Panc1 (cell line): ENCODE measurements around the gene KIF26A. TPM values are rescaled to one million over a fixed set of nuclear protein-coding genes. Genes with fewer than 3 reads are reported as not detected.

Experiments used
- ATAC-seq: fragments of 200-7000 bp; cut with Tn5 transposase; 2 replicates; pipeline ENCODE4 v1.9.1; 2020; ENCODE audit warnings: mild to moderate bottlenecking, moderate library complexity
- BruUV-seq: library from RNA; stranded (reverse); fragments of 400-500 nt; replicated peaks from 2 replicates; lab custom pipeline; 2021; lab: Mats Ljungman, UMichigan
- CTCF ChIA-PET: fragments of 300-600 bp; sonication (Branson Sonifier 250); formaldehyde crosslinking; loops from one replicate; lab custom pipeline; 2022; ENCODE audit warnings: antibody characterized with exemption; lab: Charles Lee
- POLR2A ChIA-PET: fragments of 300-600 bp; sonication (Branson Sonifier 250); formaldehyde crosslinking; loops from one replicate; lab custom pipeline; 2022; ENCODE audit warnings: antibody characterized with exemption; lab: Charles Lee
- DNase-seq: peaks from one replicate; pipeline ENCODE4 v3.0.0-alpha.2; 2010; ENCODE audit warnings: low read depth, low spot score
- H3K27ac ChIP-seq: 2 replicates; pipeline ENCODE4 v1.5.1; 2011; ENCODE audit warnings: mild to moderate bottlenecking, low read length, inconsistent platforms
- H3K27me3 ChIP-seq: fragments of 200-500 bp; sonication (Bioruptor generic); 2 replicates; pipeline ENCODE4 v1.6.0; 2014; ENCODE audit warnings: low read length, inconsistent platforms; ENCODE audit not compliant: control insufficient read depth, insufficient read depth
- H3K36me3 ChIP-seq: fragments of 200-500 bp; sonication (Bioruptor generic); 2 replicates; pipeline ENCODE4 v1.5.1; 2014; ENCODE audit warnings: inconsistent platforms, mild to moderate bottlenecking, low read length, moderate library complexity; ENCODE audit not compliant: control insufficient read depth, insufficient read depth
- H3K4me1 ChIP-seq: 2 replicates; pipeline ENCODE4 v1.5.1; 2011; ENCODE audit warnings: inconsistent platforms, mild to moderate bottlenecking, low read length, moderate library complexity; ENCODE audit not compliant: control insufficient read depth, insufficient read depth
- H3K4me3 ChIP-seq, 2 experiments: 2 replicates each; pipeline ENCODE4 v1.5.1; 2011 to 2012; ENCODE audit warnings: low read depth in 2 of 2, low read length in 2 of 2, mild to moderate bottlenecking in 2 of 2, inconsistent platforms in 1 of 2, moderate library complexity in 1 of 2
- H3K9me3 ChIP-seq: fragments of 200-500 bp; sonication (Bioruptor generic); 2 replicates; pipeline ENCODE4 v1.5.1; 2014; ENCODE audit warnings: low read depth, mild to moderate bottlenecking, inconsistent platforms, low read length, moderate library complexity; ENCODE audit not compliant: control insufficient read depth, insufficient read depth
- POLR2AphosphoS5 ChIP-seq: IDR thresholded peaks from 2 replicates; pipeline ENCODE4 v1.6.1; 2012; ENCODE audit warnings: mild to moderate bottlenecking, low read depth, low read length, moderate library complexity
- REST ChIP-seq, 2 experiments: IDR thresholded peaks; 2 replicates each; pipeline ENCODE4 v1.6.1; 2011 to 2012; ENCODE audit warnings: low read depth in 2 of 2, control low read depth in 1 of 2, low read length in 1 of 2, mild to moderate bottlenecking in 1 of 2, moderate library complexity in 1 of 2; ENCODE audit not compliant: insufficient read depth in 1 of 2
- SIN3A ChIP-seq: IDR thresholded peaks from 2 replicates; pipeline ENCODE4 v1.6.1; 2012; ENCODE audit warnings: low read depth, mild to moderate bottlenecking, low read length, moderate library complexity, borderline replicate concordance; ENCODE audit not compliant: insufficient read depth
- TCF7L2 ChIP-seq: IDR thresholded peaks from 2 replicates; pipeline ENCODE4 v1.6.1; 2011; ENCODE audit warnings: mild to moderate bottlenecking, low read depth, low read length, inconsistent platforms
- in situ Hi-C: cut with HindIII; loops from 2 replicates; pipeline ENCODE4 v1.10.0; 2016; ENCODE audit warnings: low sequenced_read_pairs, low pct_unique_long_range_greater_than_20kb
- intact Hi-C: fragments of 100-400 bp; cut with micrococcal nuclease; formaldehyde crosslinking; loops from one replicate; pipeline ENCODE4 v1.10.0; 2022; ENCODE audit not compliant: unreplicated experiment
- total RNA-seq: library from RNA; stranded (reverse); gene quantifications from one replicate; pipeline ENCODE4 v1.2.1, GENCODE V29; 2021; ENCODE audit not compliant: unreplicated experiment
- TF ChIP-seq, protein P1 (sequence below): fragments of 450-650 bp; IDR thresholded peaks from 2 replicates; pipeline ENCODE4 v1.5.1; 2017; ENCODE audit warnings: mild to moderate bottlenecking

KIF26A gene
- total RNA-seq, 1 experiment from 2014 or later, result 4.4 TPM

GRCh38 chr14:104210817-104211195 lies 72.4 kb downstream of the KIF26A start:
- intact Hi-C loops, result no loop called here
- no peak for DNase-seq
- Histone ChIP-seq H3K4me3 (no peak overlapping the region), H3K27ac (no peak overlapping the region), H3K27me3 (no peaks in the 10 kb centered on the region), H3K9me3 (no peaks in the 10 kb centered on the region), H3K4me1 (no peaks in the 10 kb centered on the region), H3K36me3 (no peaks in the 10 kb centered on the region)
- in situ Hi-C loops, result no loop called here
- ChIA-PET CTCF (no interaction called here), POLR2A (no interaction called here)
- TF ChIP-seq, protein P1, sequence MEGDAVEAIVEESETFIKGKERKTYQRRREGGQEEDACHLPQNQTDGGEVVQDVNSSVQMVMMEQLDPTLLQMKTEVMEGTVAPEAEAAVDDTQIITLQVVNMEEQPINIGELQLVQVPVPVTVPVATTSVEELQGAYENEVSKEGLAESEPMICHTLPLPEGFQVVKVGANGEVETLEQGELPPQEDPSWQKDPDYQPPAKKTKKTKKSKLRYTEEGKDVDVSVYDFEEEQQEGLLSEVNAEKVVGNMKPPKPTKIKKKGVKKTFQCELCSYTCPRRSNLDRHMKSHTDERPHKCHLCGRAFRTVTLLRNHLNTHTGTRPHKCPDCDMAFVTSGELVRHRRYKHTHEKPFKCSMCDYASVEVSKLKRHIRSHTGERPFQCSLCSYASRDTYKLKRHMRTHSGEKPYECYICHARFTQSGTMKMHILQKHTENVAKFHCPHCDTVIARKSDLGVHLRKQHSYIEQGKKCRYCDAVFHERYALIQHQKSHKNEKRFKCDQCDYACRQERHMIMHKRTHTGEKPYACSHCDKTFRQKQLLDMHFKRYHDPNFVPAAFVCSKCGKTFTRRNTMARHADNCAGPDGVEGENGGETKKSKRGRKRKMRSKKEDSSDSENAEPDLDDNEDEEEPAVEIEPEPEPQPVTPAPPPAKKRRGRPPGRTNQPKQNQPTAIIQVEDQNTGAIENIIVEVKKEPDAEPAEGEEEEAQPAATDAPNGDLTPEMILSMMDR, result no peak
- no peak for TF ChIP-seq REST (IDR thresholded peaks at IDR 0.05; ENCODE audit: insufficient read depth in 1 of 2, low read depth in 2 of 2, low read length in 1 of 2)
- no peak for TF ChIP-seq SIN3A
- TF ChIP-seq TCF7L2, result no peak
- BruUV-seq, result no TSS peak
- no peak for ATAC-seq

- no TSS peak for BruUV-seq
- Histone ChIP-seq H3K27me3 (no peaks in the 10 kb centered on the region), H3K9me3 (no peaks in the 10 kb centered on the region), H3K4me3 (no peak overlapping the region), H3K27ac (no peak overlapping the region), H3K36me3 (no peaks in the 10 kb centered on the region), H3K4me1 (no peaks in the 10 kb centered on the region)
- ATAC-seq (no peak), DNase-seq (no peak)
- TF ChIP-seq TCF7L2, result no peak
- TF ChIP-seq SIN3A, result no peak
- TF ChIP-seq POLR2AphosphoS5, result no peak
- TF ChIP-seq, protein P1, result no peak
- TF ChIP-seq REST (IDR thresholded peaks at IDR 0.05; ENCODE audit: insufficient read depth in 1 of 2, low read depth in 2 of 2, low read length in 1 of 2), result no peak
- POLR2A ChIA-PET, result no interaction called here
- in situ Hi-C loops, result no loop called here
- CTCF ChIA-PET, result no interaction called here
- intact Hi-C loops, result no loop called here
Measured at GRCh38 chr14:104211215-104211614, 72.8 kb downstream of the KIF26A start.
